Iris pigment epithelial cell (primary cell): ENCODE measurements around the gene BSND.
"Not testable (repeated sequence)": the region's sequence is repeated elsewhere in the genome, so short reads cannot be mapped to it uniquely, and the experiment has no call there.

Experiments
- DNase-seq: peaks from one replicate; pipeline ENCODE4 v3.0.0-alpha.2; 2011; ENCODE audit warnings: low read depth

Gene BSND

DNA sequence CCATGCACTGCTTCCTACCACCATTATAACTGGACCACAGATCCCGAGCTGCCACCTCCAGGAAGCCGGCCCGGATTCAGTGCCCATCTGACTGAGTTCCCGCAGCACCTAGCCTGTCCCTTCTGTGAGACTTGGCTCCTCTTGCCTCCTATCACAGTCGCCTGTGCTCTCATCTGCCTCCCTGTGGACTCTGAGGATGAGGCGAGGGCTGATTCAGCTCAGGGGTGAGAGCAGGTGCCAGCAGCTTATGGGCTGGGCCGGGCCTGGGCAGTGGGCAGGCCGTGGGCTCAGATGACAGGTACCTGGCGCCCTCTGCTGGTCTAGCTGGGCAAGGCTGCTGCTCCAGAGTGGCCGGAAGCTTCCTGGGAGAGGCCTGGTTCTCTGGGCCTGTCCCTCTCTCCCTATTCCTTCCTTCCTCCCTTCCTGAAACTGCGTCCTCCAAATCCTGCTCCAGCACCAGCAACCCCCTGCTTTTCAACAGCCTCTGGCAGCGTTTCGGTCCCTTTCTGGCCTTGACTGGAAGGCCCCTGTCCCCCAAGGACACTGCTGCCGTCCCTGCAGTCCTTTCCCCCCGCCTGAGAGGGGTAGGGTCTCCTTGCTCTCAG lies 23.3 kb downstream of the BSND start:
- peak; percentile 86 for DNase-seq

DNA sequence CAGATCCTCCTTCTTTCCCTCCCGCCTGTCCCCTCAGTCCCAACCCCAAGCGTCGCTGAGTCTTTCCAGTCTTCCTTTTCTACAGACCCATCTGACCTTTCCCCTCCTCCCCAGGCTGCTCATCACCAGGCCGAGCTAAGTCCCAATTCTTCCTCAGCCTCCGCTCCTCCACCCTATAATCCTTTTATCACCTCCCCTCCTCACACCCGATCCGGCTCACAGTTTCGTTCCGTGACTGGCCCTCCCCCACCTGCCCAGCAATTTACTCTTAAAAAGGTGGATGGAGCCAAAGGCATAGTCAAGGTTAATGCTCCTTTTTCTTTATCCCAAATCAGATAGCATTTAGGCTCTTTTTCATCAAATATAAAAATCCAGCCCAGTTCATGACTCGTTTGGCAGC lies 25.4 kb downstream of the BSND start:
- DNase-seq, result not testable (repeated sequence)

DNA sequence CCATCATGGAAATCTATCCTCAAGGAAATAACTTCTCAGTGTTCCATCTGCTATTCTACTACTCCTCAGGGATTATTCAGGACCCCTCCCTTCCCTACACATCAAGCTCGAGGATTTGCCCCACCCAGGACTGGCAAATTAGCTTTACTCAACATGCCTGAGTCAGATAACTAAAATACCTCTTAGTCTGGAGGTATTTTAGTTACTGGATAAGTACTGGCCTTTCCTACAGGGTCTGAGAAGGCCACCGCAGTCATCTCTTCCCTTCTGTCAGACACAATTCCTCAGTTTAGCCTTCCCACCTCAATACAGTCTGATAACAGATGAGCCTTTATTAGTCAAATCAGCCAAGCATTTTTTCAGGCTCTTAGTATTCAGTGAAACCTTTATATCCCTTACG lies 27.9 kb downstream of the BSND start:
- not testable (repeated sequence) for DNase-seq

DNA sequence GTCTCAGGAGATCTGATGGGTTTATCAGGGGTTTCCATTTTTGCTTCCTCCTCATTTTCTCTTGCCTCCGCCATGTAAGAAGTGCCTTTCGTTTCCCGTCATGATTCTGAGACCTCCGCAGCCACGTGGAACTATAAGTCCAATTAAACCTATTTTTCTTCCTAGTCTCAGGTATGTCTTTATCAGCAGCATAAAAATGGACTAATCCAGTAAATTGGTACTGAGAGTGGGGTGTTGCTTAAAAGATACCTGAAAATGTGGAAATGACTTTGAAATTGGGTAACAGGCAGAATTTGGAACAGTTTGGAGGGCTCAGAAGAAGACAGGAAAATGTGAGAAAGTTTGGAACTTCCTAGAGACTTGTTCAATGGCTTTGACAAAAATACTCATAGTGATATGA lies 32.4 kb downstream of the BSND start:
- DNase-seq, result not testable (repeated sequence)

DNA sequence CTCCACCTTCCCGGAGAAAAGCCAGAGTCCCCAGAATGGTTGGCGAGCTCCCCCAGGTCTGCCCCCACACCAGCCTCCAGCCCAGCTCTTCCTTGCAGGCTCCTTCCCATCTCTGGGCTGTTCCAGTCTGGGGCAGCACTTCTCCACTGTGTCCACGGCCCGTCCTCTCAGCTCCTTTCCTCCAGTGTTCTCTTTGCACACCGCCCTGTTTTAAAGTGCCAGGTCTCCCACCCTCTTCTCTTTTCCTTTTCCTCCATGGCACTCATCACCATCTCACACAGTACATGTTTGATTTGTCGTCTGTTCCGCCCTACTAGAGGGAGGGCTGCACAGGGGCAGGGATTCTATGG lies 34.5 kb downstream of the BSND start:
- DNase-seq, result no peak

DNA sequence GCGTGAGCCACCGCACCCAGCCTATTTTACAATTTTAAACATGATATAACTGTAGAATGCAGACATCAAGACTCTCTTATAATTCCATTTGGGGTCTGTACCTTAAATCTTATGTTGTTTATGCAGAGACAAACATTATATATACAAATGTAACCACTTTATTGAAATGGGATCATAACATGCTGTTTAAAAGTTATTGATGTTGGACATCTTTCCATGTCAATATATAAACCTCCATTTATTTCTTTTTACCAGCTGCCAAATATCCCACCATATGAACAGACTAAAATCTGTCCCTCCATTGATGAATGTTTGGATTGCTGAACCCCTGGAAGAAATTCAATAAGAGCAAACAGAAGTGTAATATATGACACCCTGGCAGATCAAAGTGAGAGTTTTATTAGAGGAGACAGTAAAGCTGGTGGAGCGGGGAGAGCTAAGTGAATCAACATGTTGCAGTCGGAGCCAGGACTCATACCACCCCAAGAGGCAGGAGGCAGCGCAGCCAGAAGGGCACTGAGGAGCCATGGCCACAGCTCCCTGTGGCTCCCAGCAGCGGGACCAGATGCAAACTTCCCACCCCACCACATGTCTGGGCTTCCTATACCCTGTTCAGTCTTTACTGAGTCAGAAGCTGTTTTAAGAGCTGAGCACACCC lies 35.9 kb downstream of the BSND start:
- DNase-seq, result no peak

DNA sequence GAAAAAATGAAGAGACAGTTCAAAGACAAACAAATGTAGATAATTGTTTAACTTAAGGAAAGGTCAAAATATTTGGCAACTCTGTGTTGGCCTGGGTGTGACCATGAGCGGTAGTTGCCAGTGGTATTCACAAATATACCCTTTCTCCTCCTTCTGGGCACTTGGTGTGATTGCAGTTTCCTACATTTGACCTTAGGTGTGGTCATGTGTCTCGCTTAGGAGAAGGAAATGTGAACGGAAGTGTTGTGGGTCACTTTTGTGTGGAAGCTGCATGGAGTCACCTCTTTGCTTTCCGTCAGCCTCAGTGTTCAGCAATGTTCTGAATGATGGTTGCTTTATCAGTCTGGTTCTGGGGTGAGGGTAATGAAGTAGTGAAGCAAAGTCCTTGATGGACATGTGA lies 37.2 kb downstream of the BSND start:
- DNase-seq, result no peak

DNA sequence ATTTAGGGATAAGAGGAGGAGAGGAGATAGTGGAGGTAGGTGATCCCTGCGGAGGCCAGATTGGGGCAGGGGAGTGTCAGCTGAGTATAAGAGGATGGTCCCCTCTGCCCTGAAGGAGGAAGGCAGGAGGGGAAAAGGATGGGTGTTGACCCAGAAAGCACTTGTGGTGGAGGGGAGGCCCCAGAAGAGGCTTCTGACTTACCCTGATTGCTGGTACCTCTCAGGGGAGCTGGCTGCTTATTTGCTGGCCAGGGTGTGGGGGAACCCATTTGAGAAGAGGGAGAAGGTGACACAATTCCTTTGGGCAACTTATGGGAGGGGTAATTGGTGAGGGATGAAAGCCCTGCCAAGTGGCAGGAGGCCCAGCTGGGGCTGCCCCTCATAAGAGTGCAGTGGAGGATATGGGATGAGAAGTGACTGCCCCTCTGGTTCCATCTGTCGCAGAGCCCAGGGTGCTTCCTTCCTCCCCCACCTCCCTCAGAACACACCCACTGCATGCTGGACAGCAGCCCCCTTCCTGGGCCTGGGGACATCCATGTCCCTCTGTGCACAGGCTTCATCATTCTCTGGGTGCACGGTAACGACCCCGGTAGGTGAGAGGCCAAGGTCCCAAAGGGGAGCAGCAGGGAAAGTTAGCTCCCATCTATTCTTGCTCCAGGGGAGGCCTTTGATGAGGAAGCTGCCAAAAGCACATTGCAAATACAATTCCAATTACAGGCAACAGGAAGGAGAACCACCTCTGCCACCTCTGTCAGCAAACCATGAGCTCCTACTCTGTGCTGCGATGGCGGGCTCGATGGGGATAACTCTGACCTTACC lies 39.2 kb downstream of the BSND start:
- DNase-seq, result no peak

DNA sequence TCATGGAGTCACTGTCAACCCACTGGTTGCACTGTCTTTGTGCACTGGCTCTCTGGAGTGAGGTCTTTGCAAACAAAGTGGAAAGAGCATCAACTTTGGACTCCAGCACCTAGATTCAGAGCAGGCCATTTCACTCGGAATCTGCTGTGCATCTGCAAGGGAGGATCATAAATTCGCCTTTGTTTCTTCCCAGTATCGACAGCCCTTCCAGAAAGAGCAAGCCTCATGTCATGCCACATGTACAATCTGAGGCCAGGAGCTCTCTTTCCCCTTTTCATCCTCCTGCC lies 39.8 kb downstream of the BSND start:
- no peak for DNase-seq

DNA sequence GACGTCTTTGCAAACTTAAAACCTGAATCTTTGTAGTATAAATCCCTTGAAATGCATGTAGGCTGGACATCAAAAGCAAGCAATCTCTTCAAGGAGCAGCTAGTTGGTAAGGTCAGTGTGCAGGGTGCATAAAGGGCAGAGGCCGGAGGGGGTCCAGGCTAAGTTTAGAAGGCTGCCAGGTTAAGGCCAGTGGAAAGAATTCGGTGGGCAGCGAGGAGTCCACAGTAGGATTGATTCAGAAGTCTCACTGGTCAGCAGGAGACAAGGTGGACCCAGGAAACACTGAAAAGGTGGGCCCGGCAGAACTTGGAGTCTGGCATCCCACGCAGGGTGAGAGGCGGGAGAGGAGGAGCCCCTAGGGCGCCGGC lies 40.2 kb downstream of the BSND start:
- DNase-seq, result no peak

DNA sequence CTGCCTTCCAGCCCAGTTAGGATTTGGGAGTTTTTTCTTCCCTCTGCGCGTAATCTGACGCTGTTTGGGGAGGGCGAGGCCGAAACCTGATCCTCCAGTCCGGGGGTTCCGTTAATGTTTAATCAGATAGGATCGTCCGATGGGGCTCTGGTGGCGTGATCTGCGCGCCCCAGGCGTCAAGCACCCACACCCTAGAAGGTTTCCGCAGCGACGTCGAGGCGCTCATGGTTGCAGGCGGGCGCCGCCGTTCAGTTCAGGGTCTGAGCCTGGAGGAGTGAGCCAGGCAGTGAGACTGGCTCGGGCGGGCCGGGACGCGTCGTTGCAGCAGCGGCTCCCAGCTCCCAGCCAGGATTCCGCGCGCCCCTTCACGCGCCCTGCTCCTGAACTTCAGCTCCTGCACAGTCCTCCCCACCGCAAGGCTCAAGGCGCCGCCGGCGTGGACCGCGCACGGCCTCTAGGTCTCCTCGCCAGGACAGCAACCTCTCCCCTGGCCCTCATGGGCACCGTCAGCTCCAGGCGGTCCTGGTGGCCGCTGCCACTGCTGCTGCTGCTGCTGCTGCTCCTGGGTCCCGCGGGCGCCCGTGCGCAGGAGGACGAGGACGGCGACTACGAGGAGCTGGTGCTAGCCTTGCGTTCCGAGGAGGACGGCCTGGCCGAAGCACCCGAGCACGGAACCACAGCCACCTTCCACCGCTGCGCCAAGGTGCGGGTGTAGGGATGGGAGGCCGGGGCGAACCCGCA lies 40.8 kb downstream of the BSND start, which contains the start of gene PCSK9:
Gene PCSK9 (plus strand): TSS at position 207 of the 741 bp plus-strand sequence. CDS start 290 bp downstream, at position 497.
- DNase-seq, result peak; percentile 59

DNA sequence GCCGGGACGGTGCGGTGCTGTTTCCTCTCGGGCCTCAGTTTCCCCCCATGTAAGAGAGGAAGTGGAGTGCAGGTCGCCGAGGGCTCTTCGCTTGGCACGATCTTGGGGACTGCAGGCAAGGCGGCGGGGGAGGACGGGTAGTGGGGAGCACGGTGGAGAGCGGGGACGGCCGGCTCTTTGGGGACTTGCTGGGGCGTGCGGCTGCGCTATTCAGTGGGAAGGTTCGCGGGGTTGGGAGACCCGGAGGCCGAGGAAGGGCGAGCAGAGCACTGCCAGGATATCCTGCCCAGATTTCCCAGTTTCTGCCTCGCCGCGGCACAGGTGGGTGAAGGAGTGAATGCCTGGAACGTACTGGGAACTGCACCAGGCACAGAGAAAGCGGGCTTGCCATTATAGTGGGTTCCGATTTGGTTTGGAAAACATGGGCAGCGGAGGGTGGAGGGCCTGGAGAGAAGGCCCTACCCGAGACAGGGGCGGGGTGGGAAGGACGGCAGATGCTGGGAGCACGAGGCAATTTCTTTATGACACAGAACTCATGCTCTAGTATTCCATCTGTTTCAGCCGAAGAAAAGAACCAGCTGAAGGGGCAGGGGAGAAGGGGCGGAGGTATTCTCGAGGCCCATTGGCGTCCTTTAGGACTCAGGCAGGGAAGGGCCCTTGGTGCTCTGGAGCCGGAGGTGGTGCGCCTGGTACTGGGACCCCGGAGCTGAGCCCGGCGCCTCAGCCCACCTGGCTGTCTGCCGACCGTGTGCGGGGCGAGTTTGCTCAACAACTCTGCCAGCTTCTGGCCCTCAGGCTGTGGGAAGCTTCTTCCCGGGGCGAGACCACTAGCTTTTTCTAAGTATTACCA lies 41.6 kb downstream of the BSND start:
- DNase-seq, result peak; percentile 13

DNA sequence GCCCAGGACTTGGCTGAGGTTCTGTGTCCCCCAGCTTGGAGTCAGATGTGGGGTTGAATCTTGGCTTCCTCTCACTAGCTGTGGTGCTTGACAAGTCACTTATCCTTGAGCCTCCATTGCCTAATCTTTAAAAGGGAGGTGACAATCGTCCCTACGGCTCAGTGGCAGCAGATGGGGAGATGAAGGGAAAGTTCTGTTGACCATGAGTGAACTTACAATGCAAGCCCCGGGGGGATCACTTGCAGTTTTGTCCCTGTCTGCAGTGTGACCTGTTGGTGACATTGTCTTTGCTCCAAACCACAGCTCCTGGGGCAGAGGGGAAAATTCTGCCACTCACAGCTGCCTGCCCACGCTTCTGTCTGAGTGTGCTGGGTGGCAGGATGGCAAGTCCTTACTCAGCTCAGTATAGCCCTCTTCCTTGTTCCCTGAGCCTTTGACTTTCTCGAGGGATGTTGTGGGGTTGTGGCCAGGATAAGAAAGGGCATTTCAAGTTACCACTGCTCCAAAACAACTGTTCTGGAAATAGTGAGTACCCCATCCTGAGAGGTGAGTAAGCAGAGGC lies 42.3 kb downstream of the BSND start:
- DNase-seq, result no peak

DNA sequence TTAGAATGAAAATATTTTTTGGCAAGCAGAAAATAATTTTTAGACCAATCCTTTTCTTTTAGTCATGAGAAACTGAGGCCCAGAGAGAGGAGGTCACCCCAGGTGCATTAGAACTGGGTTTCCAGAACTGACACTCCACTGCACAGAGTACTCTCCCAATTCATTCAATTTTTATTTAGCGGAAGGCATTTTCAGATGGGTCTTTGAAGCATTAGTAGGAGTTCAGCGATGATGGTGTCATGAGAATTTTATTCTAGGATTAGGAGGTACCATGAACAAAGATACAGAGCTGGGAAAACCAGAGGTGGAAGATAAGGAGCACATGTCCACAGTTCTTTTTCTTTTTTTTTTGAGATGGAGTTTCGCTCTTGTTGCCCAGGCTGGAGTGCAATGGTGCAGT lies 42.9 kb downstream of the BSND start:
- no peak for DNase-seq

DNA sequence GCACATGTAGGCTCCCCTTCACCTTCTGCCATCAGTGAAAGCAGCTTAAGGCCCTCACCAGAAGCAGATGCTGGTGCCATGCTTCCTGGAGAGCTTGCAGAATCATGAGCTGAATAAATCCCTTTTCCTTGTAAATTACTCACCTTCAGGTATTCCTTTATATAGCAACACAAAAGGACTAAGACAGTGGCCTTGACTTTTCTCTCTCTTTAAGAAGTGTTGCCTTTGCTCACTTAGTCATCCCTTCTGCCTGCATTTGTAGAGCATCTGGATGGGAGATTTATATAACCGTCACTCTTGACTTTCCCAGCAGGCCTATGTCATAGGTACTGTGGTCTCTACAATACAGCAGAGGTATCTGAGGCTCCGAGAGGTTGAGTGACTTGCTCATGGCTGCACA lies 44.3 kb downstream of the BSND start:
- DNase-seq, result peak; percentile 32

DNA sequence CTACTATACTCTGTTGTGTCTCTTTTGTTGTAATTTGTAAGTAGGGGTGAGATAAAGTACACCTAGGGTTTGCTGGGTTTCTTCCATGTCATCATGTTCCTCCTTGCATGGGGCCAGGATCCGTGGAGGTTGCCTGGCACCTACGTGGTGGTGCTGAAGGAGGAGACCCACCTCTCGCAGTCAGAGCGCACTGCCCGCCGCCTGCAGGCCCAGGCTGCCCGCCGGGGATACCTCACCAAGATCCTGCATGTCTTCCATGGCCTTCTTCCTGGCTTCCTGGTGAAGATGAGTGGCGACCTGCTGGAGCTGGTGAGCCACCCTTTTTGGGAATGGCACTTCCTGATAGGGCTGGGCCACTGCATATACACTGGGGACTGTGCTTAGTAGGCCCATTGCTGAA lies 45.0 kb downstream of the BSND start:
- DNase-seq, result no peak

DNA sequence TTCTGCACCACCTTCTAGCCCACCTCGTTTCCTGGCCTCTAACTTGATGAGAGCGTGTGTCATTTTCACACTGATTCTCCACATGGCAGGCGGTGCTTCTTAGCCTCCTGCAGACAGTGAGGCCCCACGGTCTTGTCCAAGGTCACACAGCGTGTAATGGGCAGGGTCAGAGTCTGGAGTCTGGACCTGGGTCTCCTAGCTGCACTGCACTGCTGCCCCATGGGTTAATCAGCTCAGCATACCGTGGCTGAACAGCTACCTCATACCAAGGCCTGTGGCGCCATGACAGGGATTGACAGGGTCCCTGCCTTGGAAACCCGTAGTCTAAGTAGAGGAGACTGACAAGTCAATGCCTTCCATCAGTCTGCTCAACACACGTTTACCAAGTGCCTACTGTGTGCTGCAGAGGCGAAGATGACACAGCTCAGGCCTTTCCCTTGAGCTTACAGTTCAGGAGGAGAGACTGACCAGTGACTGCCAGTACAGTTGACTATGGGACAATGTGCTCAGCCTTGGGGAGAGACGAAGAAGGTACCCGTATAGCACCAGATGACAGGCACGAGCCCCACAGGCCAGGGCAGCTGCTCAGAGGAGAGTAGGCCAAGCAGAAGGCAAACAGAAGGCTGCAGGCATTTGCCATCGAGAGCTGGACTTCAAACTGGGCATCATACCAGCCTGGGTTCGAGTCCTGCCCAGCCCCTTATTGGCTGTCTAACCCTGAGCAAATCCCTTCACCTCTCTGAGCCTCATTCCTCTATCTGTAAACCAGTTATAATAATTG lies 46.1 kb downstream of the BSND start:
- DNase-seq, result no peak

DNA sequence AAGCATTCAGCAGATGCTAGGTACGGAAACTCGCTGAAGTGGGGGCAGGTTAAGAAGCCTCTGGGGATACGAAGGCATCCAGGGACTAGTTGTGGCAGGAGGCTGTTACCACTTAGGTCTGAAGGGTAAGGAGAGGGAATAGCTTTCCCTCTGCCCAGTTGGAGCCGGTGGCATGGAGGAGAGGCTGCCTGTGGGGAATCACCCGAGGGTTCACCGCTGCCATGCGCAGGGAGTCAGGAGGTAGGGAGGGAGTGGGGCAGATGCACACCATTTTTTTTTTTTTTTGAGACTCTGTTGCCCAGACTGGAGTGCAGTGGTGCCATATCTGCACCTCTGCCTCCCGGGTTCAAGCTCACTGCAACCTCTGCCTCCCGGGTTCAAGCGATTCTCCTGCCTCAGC lies 46.7 kb downstream of the BSND start:
- no peak for DNase-seq

DNA sequence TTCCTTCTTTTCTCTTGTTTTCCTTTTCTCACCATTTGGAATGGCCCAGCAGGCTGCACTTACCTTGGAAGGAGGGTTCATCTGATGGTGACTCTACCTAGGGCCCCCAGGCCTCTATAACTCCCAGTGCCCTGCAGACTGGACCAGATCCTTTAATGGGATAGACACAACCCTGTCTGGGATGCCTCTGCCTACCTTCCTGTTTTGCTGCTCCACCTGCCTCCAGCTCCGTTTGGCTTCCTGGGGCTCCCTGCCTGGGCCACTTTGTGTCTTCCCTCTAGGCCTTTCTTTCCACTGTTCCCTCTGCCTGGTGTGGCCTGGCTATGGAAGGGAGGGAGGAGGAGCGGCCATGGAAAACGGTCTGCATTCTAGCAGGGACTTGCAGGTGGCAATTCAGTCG lies 48.1 kb downstream of the BSND start:
- DNase-seq, result no peak

DNA sequence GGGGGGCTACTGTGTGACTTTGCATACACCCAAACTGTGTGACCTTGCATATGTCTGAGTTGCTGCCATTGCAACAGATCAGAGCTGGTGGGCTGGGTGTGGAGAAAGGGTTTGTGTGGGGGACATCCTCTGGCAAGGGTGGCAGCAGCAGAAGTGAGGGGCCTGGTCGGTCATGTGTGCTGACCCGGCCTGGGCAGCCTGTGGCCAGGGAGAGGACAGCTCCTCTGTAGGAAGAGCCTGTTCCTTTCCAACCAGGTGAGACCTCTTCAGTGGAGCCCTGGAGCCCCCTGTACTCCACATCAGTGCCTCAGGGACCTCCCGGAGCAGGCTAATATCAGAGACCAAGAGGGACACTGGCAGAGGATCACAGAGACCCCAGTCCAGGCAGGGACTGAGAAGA lies 48.9 kb downstream of the BSND start:
- no peak for DNase-seq
